ENCODE data around the gene STAC3.
A peak's percentile ranks its signal among the peaks of the same experiment; 100 is the strongest.

The STAC3 gene

GRCh38 chr12:57219993-57220754 lies 30.8 kb downstream of the STAC3 start:
- no peak for TF ChIP-seq CTCF (IDR thresholded peaks at IDR 0.05)
- Mint-ChIP-seq H3K27ac (no peak overlapping the region), H3K36me3 (ENCODE audit: low read depth) (no peaks in the 10 kb centered on the region), H3K27me3 (ENCODE audit: low read depth, poor library complexity) (peaks cover 85% of the 10 kb centered on the region), H3K9me3 (no peaks in the 10 kb centered on the region), H3K4me3 (peak overlapping the region; percentile 85), H3K4me1 (peaks cover 85% of the 10 kb centered on the region)
- DNase-seq, result peak; percentile 63

GRCh38 chr12:57219205-57219992 lies 31.6 kb downstream of the STAC3 start:
- no peak overlapping the region for H3K27ac Mint-ChIP-seq

DNA sequence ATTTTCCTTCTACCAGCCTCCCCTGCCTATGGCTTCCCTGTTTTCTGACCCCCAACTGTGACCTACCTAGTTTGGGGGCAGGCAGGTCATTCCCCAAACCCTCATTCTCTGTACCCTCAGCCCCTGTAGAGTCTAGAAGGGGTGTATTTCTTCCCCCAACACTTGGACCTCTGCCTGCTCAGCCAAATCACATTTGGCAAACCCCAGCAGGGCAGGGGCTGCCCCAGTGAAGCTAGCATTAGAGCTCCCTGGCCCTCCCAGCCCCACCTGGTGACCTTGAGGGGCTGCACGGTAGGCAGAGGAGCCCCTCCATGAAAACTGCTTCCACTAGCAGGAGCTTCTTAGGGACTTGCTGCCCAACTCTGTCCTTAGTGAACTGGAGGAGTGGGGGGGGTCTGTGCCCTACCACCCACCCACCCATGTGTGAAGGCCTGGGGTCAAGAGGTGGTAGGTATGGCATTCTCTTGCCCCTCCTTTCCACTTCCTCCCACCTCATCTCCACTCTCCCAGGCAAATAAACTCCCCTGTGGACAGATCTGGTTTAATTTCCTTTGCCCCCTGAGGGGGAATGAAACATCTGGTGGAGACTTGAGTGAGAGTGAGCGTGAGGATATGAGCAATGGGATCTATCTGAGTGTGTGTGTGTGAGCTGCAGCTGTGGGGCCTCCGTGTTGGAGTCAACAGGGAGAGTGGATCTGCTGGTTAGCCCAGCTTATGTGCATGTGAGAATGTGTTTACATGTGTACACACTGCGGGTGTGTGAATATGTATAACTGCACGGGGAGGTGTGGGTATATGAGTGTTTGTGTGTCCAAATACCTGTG lies 32.7 kb downstream of the STAC3 start:
- H3K4me1 Mint-ChIP-seq, result peaks cover 85% of the 10 kb centered on the region
- TF ChIP-seq CTCF (IDR thresholded peaks at IDR 0.05), result no peak
- H3K4me3 Mint-ChIP-seq, result peak overlapping the region; percentile 85
- peaks cover 87% of the 10 kb centered on the region for H3K27me3 Mint-ChIP-seq (ENCODE audit: low read depth, poor library complexity)
- no peaks in the 10 kb centered on the region for H3K9me3 Mint-ChIP-seq
- H3K27ac Mint-ChIP-seq, result no peak overlapping the region
- H3K36me3 Mint-ChIP-seq (ENCODE audit: low read depth), result no peaks in the 10 kb centered on the region
- no peak for DNase-seq

More at GRCh38 chr12:57219205-57219992, 31.6 kb downstream of the STAC3 start:
- no peak for DNase-seq
- Mint-ChIP-seq H3K9me3 (no peaks in the 10 kb centered on the region), H3K4me3 (peak overlapping the region; percentile 85), H3K27me3 (ENCODE audit: low read depth, poor library complexity) (peaks cover 85% of the 10 kb centered on the region), H3K36me3 (ENCODE audit: low read depth) (no peaks in the 10 kb centered on the region), H3K4me1 (peaks cover 85% of the 10 kb centered on the region)
- TF ChIP-seq CTCF (IDR thresholded peaks at IDR 0.05), result no peak

GRCh38 chr12:57216921-57217879 lies 33.8 kb downstream of the STAC3 start:
- peak overlapping the region; percentile 85 for H3K4me3 Mint-ChIP-seq
- no peaks in the 10 kb centered on the region for H3K36me3 Mint-ChIP-seq (ENCODE audit: low read depth)
- no peaks in the 10 kb centered on the region for H3K9me3 Mint-ChIP-seq
- no peak overlapping the region for H3K27ac Mint-ChIP-seq
- peaks cover 78% of the 10 kb centered on the region for H3K27me3 Mint-ChIP-seq (ENCODE audit: low read depth, poor library complexity)
- peaks cover 76% of the 10 kb centered on the region for H3K4me1 Mint-ChIP-seq
- TF ChIP-seq CTCF (IDR thresholded peaks at IDR 0.05), result no peak
- DNase-seq, result no peak

Data from nephron progenitor cell (in vitro differentiated cells).